Cardiac muscle cell (in vitro differentiated cells and primary cell): ENCODE data around the gene HPS1. TPM values are rescaled to one million over a fixed set of nuclear protein-coding genes. Genes with fewer than 3 reads are reported as not detected.

ENCODE experiments used
- DNase-seq, 2 donors: peaks; one replicate each; pipeline versions ENCODE4 v3.0.0 to v3.0.0-alpha.2; 2010 to 2017; ENCODE audit warnings: low read depth in 1 of 2, low spot score in 1 of 2
- H3K27ac ChIP-seq: fragments of 200-600 bp; sonication (generic); 2 replicates; pipeline ENCODE4 v1.5.1; 2016
- H3K27me3 ChIP-seq: fragments of 200-600 bp; sonication (generic); 2 replicates; pipeline ENCODE4 v1.6.0; 2016; ENCODE audit warnings: control low read depth
- H3K36me3 ChIP-seq: fragments of 200-600 bp; sonication (generic); 2 replicates; pipeline ENCODE4 v1.5.1; 2016; ENCODE audit warnings: control low read depth
- H3K4me1 ChIP-seq: fragments of 200-600 bp; sonication (generic); 2 replicates; pipeline ENCODE4 v1.8.1; 2017; ENCODE audit warnings: low read depth, mild to moderate bottlenecking, mixed run types
- H3K4me3 ChIP-seq: fragments of 200-600 bp; sonication (generic); 2 replicates; pipeline ENCODE4 v1.5.1; 2016; ENCODE audit warnings: mild to moderate bottlenecking
- H3K9me3 ChIP-seq: fragments of 200-600 bp; sonication (generic); 2 replicates; pipeline ENCODE4 v1.5.1; 2017; ENCODE audit warnings: low read depth, mild to moderate bottlenecking, control low read depth
- CTCF ChIP-seq: IDR thresholded peaks from 2 replicates; pipeline ENCODE4 v1.5.1; 2012; ENCODE audit warnings: low read depth, mild to moderate bottlenecking, low read length
- polyA plus RNA-seq: library from polyadenylated mRNA; unstranded; fragments of >200 nt; fragmentation: Nextera tagmentation; extraction: Ambion mirVana; gene quantifications from 2 replicates; pipeline ENCODE4 v1.2.1, GENCODE V29; 2016
- total RNA-seq: library from RNA; depleted of rRNA; stranded (reverse); fragments of >200 nt; gene quantifications from 2 replicates; pipeline ENCODE4 v1.2.3, GENCODE V29; 2016

Gene HPS1
- total and polyA plus RNA-seq, 2 experiments from 2014 or later: 58.6 to 60.9 TPM

GRCh38 chr10:98463976-98464754 lies 17.4 kb upstream of the HPS1 start:
- no peak for DNase-seq
- Histone ChIP-seq H3K4me1 (peaks cover 70% of the 10 kb centered on the region), H3K27ac (peak overlapping the region; percentile 69), H3K36me3 (no peaks in the 10 kb centered on the region), H3K4me3 (no peak overlapping the region), H3K9me3 (no peaks in the 10 kb centered on the region), H3K27me3 (no peaks in the 10 kb centered on the region)
- TF ChIP-seq CTCF: no peak

GRCh38 chr10:98463016-98463415 lies 16.3 kb upstream of the HPS1 start:
- no peaks in the 10 kb centered on the region for H3K27me3 ChIP-seq
- H3K4me3 ChIP-seq: no peak overlapping the region
- H3K27ac ChIP-seq: peak overlapping the region; percentile 64
- no peaks in the 10 kb centered on the region for H3K36me3 ChIP-seq
- H3K4me1 ChIP-seq: peaks cover 61% of the 10 kb centered on the region
- DNase-seq: no peak
- TF ChIP-seq CTCF: no peak
- no peaks in the 10 kb centered on the region for H3K9me3 ChIP-seq

- Histone ChIP-seq H3K27me3 (no peaks in the 10 kb centered on the region), H3K4me3 (no peak overlapping the region), H3K9me3 (no peaks in the 10 kb centered on the region), H3K4me1 (peaks cover 56% of the 10 kb centered on the region), H3K36me3 (no peaks in the 10 kb centered on the region), H3K27ac (peak overlapping the region; percentile 74)
- no peak for TF ChIP-seq CTCF
- no peak for DNase-seq
These were observed 14.7 kb upstream of the HPS1 start for GRCh38 chr10:98461500-98461842.

- Histone ChIP-seq H3K4me3 (no peak overlapping the region), H3K36me3 (no peaks in the 10 kb centered on the region), H3K27me3 (no peaks in the 10 kb centered on the region), H3K9me3 (no peaks in the 10 kb centered on the region), H3K27ac (peak overlapping the region; percentile 74), H3K4me1 (peaks cover 54% of the 10 kb centered on the region)
- no peak for TF ChIP-seq CTCF
- DNase-seq: peak; percentile 59 to 93
These were observed 14.2 kb upstream of the HPS1 start for GRCh38 chr10:98460837-98461499.

GRCh38 chr10:98458809-98459784 lies 12.4 kb upstream of the HPS1 start:
- Histone ChIP-seq H3K36me3 (no peaks in the 10 kb centered on the region), H3K27me3 (no peaks in the 10 kb centered on the region), H3K4me3 (no peak overlapping the region), H3K9me3 (no peaks in the 10 kb centered on the region), H3K27ac (peak overlapping the region; percentile 8), H3K4me1 (peaks cover 40% of the 10 kb centered on the region)
- no peak for TF ChIP-seq CTCF
- no peak for DNase-seq
